ENCODE data around the gene RP9.
"Not testable (repeated sequence)": the region's sequence is repeated elsewhere in the genome, so short reads cannot be mapped to it uniquely, and the experiment has no call there.

Gene RP9

GRCh38 chr7:33100770-33101169 is 8.4 kb downstream of the RP9 start:
- no peak for DNase-seq

- no peak for DNase-seq
These were observed 9.9 kb downstream of the RP9 start for GRCh38 chr7:33099154-33099940.

- DNase-seq, result not testable (repeated sequence)
These were observed 14.4 kb downstream of the RP9 start for GRCh38 chr7:33094745-33095275.

GRCh38 chr7:33093266-33093665 is 15.9 kb downstream of the RP9 start:
- no peak for DNase-seq

- DNase-seq, result no peak
These were observed 17.5 kb downstream of the RP9 start for GRCh38 chr7:33091641-33092191.

GRCh38 chr7:33091111-33091531 is 18.1 kb downstream of the RP9 start:
- no peak for DNase-seq

GRCh38 chr7:33089142-33089541 is 20.1 kb downstream of the RP9 start:
- no peak for DNase-seq

GRCh38 chr7:33087858-33088257 is 21.3 kb downstream of the RP9 start:
- DNase-seq, result no peak

- DNase-seq, result no peak
These were observed 21.8 kb downstream of the RP9 start for GRCh38 chr7:33087356-33087755.

- no peak for DNase-seq
These were observed 29.2 kb downstream of the RP9 start for GRCh38 chr7:33079763-33080690.

GRCh38 chr7:33079096-33079495 is 30.1 kb downstream of the RP9 start:
- no peak for DNase-seq

GRCh38 chr7:33076737-33077136 is 32.5 kb downstream of the RP9 start:
- no peak for DNase-seq

- no peak for DNase-seq
These were observed 33.2 kb downstream of the RP9 start for GRCh38 chr7:33075818-33076518.

- no peak for DNase-seq
These were observed 36.0 kb downstream of the RP9 start for GRCh38 chr7:33073243-33073642.

GRCh38 chr7:33072471-33072870 is 36.7 kb downstream of the RP9 start:
- no peak for DNase-seq

- DNase-seq, result no peak
These were observed 38.4 kb downstream of the RP9 start for GRCh38 chr7:33070831-33071230.

GRCh38 chr7:33070277-33070676 is 38.9 kb downstream of the RP9 start:
- no peak for DNase-seq

- DNase-seq, result no peak
These were observed 41.3 kb downstream of the RP9 start for GRCh38 chr7:33067921-33068320.

- DNase-seq, result no peak
These were observed 42.4 kb downstream of the RP9 start for GRCh38 chr7:33066771-33067170.

GRCh38 chr7:33065981-33066380 is 43.2 kb downstream of the RP9 start:
- DNase-seq, result no peak

GRCh38 chr7:33062782-33063443 is 46.3 kb downstream of the RP9 start:
- peak; percentile 82 to 86 (median 84) for DNase-seq

All from activated CD4-positive, CD25-positive, alpha-beta regulatory T cell (primary cell).